ENCODE data around the gene ALDH1L1.

The ALDH1L1 gene

GRCh38 chr3:126197343-126197742, 17.0 kb upstream of the ALDH1L1 start:
- ATAC-seq = no peak
- no peak for TF ChIP-seq OSR1 (CRISPR knock-in tag; IDR thresholded peaks at IDR 0.05)
- no peak for TF ChIP-seq ZFP3 (CRISPR knock-in tag; IDR thresholded peaks at IDR 0.05)
- TF ChIP-seq ISL1 (CRISPR knock-in tag; IDR thresholded peaks at IDR 0.05) = no peak
- no peak for TF ChIP-seq POU6F1 (CRISPR knock-in tag; IDR thresholded peaks at IDR 0.05; ENCODE audit: borderline replicate concordance, low read depth)
- no peak for TF ChIP-seq ZFP30 (CRISPR knock-in tag; IDR thresholded peaks at IDR 0.05)
- TF ChIP-seq CSDC2 (CRISPR knock-in tag; IDR thresholded peaks at IDR 0.05) = no peak
- TF ChIP-seq PPARA (CRISPR knock-in tag; IDR thresholded peaks at IDR 0.05; ENCODE audit: borderline replicate concordance) = no peak
- TF ChIP-seq ZC3H10 (CRISPR knock-in tag; IDR thresholded peaks at IDR 0.05) = no peak
- no peak for TF ChIP-seq ZNF8 (CRISPR knock-in tag; IDR thresholded peaks at IDR 0.05)
- no peak for TF ChIP-seq ZNF565 (CRISPR knock-in tag; conservative IDR thresholded peaks at IDR 0.05; ENCODE audit: low read depth)
- TF ChIP-seq TOX (CRISPR knock-in tag; IDR thresholded peaks at IDR 0.05; ENCODE audit: borderline replicate concordance) = no peak

GRCh38 chr3:126194713-126195305, 14.4 kb upstream of the ALDH1L1 start:
- no peak for ATAC-seq
- TF ChIP-seq TOX (CRISPR knock-in tag; IDR thresholded peaks at IDR 0.05; ENCODE audit: borderline replicate concordance) (no peak), ZFP30 (CRISPR knock-in tag; IDR thresholded peaks at IDR 0.05) (no peak), CSDC2 (CRISPR knock-in tag; IDR thresholded peaks at IDR 0.05) (no peak), ZNF565 (CRISPR knock-in tag; conservative IDR thresholded peaks at IDR 0.05; ENCODE audit: low read depth) (no peak), ZNF70 (CRISPR knock-in tag; IDR thresholded peaks at IDR 0.05) (no peak), CREB5 (CRISPR knock-in tag; IDR thresholded peaks at IDR 0.05; ENCODE audit: low read depth) (no peak), GLIS3 (CRISPR knock-in tag; IDR thresholded peaks at IDR 0.05) (no peak), TSHZ2 (CRISPR knock-in tag; IDR thresholded peaks at IDR 0.05) (no peak), PPARA (CRISPR knock-in tag; IDR thresholded peaks at IDR 0.05; ENCODE audit: borderline replicate concordance) (no peak)

- no peak for TF ChIP-seq POU6F1 (CRISPR knock-in tag; IDR thresholded peaks at IDR 0.05; ENCODE audit: borderline replicate concordance, low read depth)
- TF ChIP-seq RARB (CRISPR knock-in tag; IDR thresholded peaks at IDR 0.05) = no peak
- no peak for TF ChIP-seq ESRRG (CRISPR knock-in tag; IDR thresholded peaks at IDR 0.05)
- TF ChIP-seq ZC3H10 (CRISPR knock-in tag; IDR thresholded peaks at IDR 0.05) = no peak
- TF ChIP-seq ZNF70 (CRISPR knock-in tag; IDR thresholded peaks at IDR 0.05) = no peak
- no peak for TF ChIP-seq CSRNP3 (CRISPR knock-in tag; IDR thresholded peaks at IDR 0.05)
- no peak for TF ChIP-seq TSHZ2 (CRISPR knock-in tag; IDR thresholded peaks at IDR 0.05)
- TF ChIP-seq ZFP30 (CRISPR knock-in tag; IDR thresholded peaks at IDR 0.05) = no peak
- ATAC-seq = no peak
Observed at GRCh38 chr3:126191246-126191645, 10.9 kb upstream of the ALDH1L1 start.

Measured in SK-N-SH treated with all-trans-retinoic acid at 6 μM for 48 hours (cell line).